Ishikawa (cell line): ENCODE measurements around the gene AGMO.

Experiments
- CEBPB ChIP-seq: IDR thresholded peaks from 2 replicates; pipeline ENCODE4 v1.6.1; 2012
- CREB1 ChIP-seq: IDR thresholded peaks from 2 replicates; pipeline ENCODE4 v1.6.1; 2012; ENCODE audit warnings: low read depth
- EGR1 ChIP-seq: IDR thresholded peaks from 2 replicates; pipeline ENCODE4 v1.6.1; 2012
- EP300 ChIP-seq: IDR thresholded peaks from 2 replicates; pipeline ENCODE4 v1.6.1; 2012; ENCODE audit warnings: borderline replicate concordance
- FOXM1 ChIP-seq: IDR thresholded peaks from 2 replicates; pipeline ENCODE4 v1.6.1; 2012; ENCODE audit warnings: low read depth, borderline replicate concordance
- MAX ChIP-seq: IDR thresholded peaks from 2 replicates; pipeline ENCODE4 v1.6.1; 2012
- NFIC ChIP-seq: IDR thresholded peaks from 2 replicates; pipeline ENCODE4 v1.6.1; 2012
- RAD21 ChIP-seq: IDR thresholded peaks from 2 replicates; pipeline ENCODE4 v1.6.1; 2012; ENCODE audit warnings: low read depth
- REST ChIP-seq: IDR thresholded peaks from 2 replicates; pipeline ENCODE4 v1.6.1; 2012; ENCODE audit warnings: low read depth, mild to moderate bottlenecking
- TAF1 ChIP-seq: IDR thresholded peaks from 2 replicates; pipeline ENCODE4 v1.6.1; 2012; ENCODE audit warnings: low read depth, mild to moderate bottlenecking
- TCF12 ChIP-seq: IDR thresholded peaks from 2 replicates; pipeline ENCODE4 v1.6.1; 2012; ENCODE audit warnings: low read depth
- TEAD4 ChIP-seq: IDR thresholded peaks from 2 replicates; pipeline ENCODE4 v1.6.1; 2012
- YY1 ChIP-seq: IDR thresholded peaks from 2 replicates; pipeline ENCODE4 v1.6.1; 2012; ENCODE audit warnings: low read depth
- ZBTB7A ChIP-seq: IDR thresholded peaks from 2 replicates; pipeline ENCODE4 v1.6.1; 2012; ENCODE audit warnings: low read depth
- TF ChIP-seq, protein P1 (sequence below): IDR thresholded peaks from 2 replicates; pipeline ENCODE4 v1.6.1; 2012

The AGMO gene

GRCh38 chr7:15485431-15485830, 76.4 kb downstream of the AGMO start:
- TF ChIP-seq CEBPB (no peak), EGR1 (no peak), MAX (no peak)

- TF ChIP-seq, protein P1, sequence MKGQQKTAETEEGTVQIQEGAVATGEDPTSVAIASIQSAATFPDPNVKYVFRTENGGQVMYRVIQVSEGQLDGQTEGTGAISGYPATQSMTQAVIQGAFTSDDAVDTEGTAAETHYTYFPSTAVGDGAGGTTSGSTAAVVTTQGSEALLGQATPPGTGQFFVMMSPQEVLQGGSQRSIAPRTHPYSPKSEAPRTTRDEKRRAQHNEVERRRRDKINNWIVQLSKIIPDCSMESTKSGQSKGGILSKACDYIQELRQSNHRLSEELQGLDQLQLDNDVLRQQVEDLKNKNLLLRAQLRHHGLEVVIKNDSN, result no peak
- TF ChIP-seq CEBPB (no peak), YY1 (no peak), CREB1 (no peak), TEAD4 (no peak), ZBTB7A (no peak), RAD21 (no peak), FOXM1 (no peak), EGR1 (no peak), TAF1 (no peak), NFIC (no peak), MAX (no peak), REST (no peak), TCF12 (no peak), EP300 (no peak)
Observed at GRCh38 chr7:15481132-15481531, 80.7 kb downstream of the AGMO start.

DNA sequence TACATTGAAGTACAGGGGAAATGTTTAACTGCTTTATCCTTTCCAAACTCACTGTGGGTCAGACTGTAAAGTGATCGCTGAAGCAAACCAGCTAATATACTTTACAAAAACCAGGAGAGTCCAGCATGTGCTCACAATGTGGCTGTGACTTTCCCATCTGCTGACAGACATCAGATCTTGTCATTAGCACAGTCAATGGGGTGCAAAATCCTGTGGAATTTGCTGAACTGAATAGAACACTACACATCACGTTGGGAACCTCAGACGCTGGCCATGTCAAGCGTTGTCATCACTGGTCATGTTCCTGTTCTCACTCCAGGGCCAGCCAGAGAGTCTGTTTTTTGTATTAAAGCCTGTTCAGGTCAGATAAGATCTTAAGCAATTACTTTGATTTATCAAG, 83.4 kb downstream of the AGMO start:
- TF ChIP-seq TCF12 (no peak), ZBTB7A (no peak), FOXM1 (no peak), TAF1 (no peak), NFIC (no peak)
- TF ChIP-seq, protein P1, result no peak

DNA sequence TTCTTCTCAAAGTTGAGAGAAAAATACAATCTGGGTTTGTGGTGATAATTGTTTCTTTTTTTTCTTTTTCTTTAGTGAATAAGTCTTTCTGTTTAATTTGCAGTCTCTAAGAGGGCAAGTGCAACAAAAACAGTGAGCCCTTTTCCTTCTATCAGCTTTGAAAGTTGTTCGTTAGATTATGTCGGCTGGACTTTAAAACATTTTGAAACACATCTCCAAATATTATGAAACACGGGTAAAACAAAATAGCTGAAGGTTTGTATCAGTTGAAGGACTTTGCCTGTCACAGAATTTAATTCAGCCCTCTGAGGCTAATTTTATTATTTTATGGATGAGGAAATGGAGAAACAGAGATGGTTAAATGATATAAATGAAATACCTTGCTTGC, 85.3 kb downstream of the AGMO start:
- TF ChIP-seq ZBTB7A, result no peak
- no peak for TF ChIP-seq YY1
- no peak for TF ChIP-seq EGR1
- no peak for TF ChIP-seq EP300
- TF ChIP-seq NFIC, result no peak

DNA sequence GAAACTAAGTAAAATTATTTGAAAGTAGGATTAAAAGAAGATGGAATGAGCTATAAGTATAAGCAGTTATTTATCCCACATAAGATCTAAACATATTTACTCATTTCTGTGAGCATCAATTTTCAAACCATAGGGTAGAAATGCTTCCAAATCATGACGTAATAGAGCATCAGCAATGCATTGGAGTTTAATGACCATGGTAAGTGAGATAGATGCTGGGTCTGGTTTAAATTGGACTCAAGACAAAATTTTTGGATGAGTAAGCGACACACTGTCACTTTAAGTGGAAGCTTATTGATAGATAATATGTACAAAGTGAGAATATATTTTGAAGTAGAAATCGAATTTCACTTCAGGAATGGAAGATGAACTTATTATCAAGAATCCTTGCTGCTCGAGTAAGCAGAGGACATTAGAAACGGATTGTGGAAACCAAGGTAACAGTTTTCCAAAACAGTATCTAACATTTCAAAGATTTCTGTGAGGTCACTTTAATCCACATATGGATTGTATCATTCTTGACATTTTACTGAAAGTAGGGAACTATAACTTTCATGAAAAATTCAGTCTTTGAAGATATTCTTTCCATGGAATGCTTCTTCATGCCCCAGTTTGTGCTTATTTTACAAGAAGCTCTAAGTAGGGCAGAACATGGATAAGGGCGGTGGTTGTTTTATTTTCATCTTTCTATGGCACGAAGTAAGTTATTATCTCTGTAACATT, 85.8 kb downstream of the AGMO start:
- TF ChIP-seq ZBTB7A, result no peak
- TF ChIP-seq TCF12, result no peak
- TF ChIP-seq REST, result no peak
- no peak for TF ChIP-seq NFIC
- no peak for TF ChIP-seq TEAD4
- TF ChIP-seq FOXM1, result no peak
- no peak for TF ChIP-seq EGR1
- TF ChIP-seq RAD21, result no peak
- no peak for TF ChIP-seq EP300
- no peak for TF ChIP-seq YY1
- TF ChIP-seq, protein P1, result no peak

DNA sequence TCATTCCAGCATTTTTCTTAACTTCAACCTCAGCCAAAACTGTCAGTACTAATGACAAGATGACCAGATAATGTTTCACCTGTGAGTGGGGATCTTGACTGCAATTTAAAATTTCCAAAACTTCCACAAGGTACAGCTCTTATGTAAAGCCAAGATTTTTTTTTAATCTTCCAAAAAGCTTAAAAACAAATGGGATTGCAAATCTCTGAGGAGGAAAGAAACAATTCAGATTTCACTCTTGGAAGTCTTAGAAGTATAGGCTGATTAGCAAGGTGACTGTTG, 90.2 kb downstream of the AGMO start:
- TF ChIP-seq FOXM1 (no peak), NFIC (no peak)
